SK-N-SH treated with all-trans-retinoic acid at 6 μM for 48 hours (cell line): ENCODE results near the gene MEF2C.

Experiments used
- ATAC-seq: fragments of 200-7000 bp; cut with Tn5 transposase; 3 replicates; pipeline ENCODE4 v1.9.1; 2020; ENCODE audit warnings: mild to moderate bottlenecking, moderate library complexity
- BACH2 ChIP-seq: fragments of 250-450 bp; sonication (Bioruptor Pico); IDR thresholded peaks from 2 replicates; pipeline ENCODE4 v1.9.0; 2021; ENCODE audit warnings: mild to moderate bottlenecking, borderline replicate concordance
- CREB5 ChIP-seq: fragments of 250-450 bp; sonication (Bioruptor Pico); IDR thresholded peaks from 2 replicates; pipeline ENCODE4 v1.5.1; 2020; ENCODE audit warnings: low read depth, mild to moderate bottlenecking, moderate library complexity
- CSDC2 ChIP-seq: fragments of 250-450 bp; sonication (Bioruptor Pico); IDR thresholded peaks from 2 replicates; pipeline ENCODE4 v1.5.0; 2020; ENCODE audit warnings: mild to moderate bottlenecking, moderate library complexity
- ESRRG ChIP-seq: fragments of 250-450 bp; sonication (Bioruptor Pico); IDR thresholded peaks from 2 replicates; pipeline ENCODE4 v1.6.1; 2021; ENCODE audit warnings: mild to moderate bottlenecking
- GLIS3 ChIP-seq: fragments of 250-450 bp; sonication (Bioruptor Pico); IDR thresholded peaks from 2 replicates; pipeline ENCODE4 v1.5.0; 2020; ENCODE audit warnings: mild to moderate bottlenecking, moderate library complexity
- ISL1 ChIP-seq: fragments of 250-450 bp; sonication (Bioruptor Pico); IDR thresholded peaks from 2 replicates; pipeline ENCODE4 v2.1.2; 2022; ENCODE audit warnings: mild to moderate bottlenecking, moderate library complexity
- OSR1 ChIP-seq: fragments of 250-450 bp; sonication (Bioruptor Pico); IDR thresholded peaks from 2 replicates; pipeline ENCODE4 v1.8.0; 2022; ENCODE audit warnings: moderate library complexity, mild to moderate bottlenecking, inconsistent platforms
- PATZ1 ChIP-seq: fragments of 250-450 bp; sonication (Bioruptor Pico); IDR thresholded peaks from 2 replicates; pipeline ENCODE4 v1.8.0; 2020; ENCODE audit warnings: mild to moderate bottlenecking, moderate library complexity, borderline replicate concordance
- PPARA ChIP-seq: fragments of 250-450 bp; sonication (Bioruptor Pico); IDR thresholded peaks from 2 replicates; pipeline ENCODE4 v1.5.0; 2020; ENCODE audit warnings: mild to moderate bottlenecking, borderline replicate concordance
- RARB ChIP-seq: fragments of 250-450 bp; sonication (Bioruptor Pico); IDR thresholded peaks from 2 replicates; pipeline ENCODE4 v1.8.0; 2021; ENCODE audit warnings: mild to moderate bottlenecking, moderate library complexity
- TOX ChIP-seq: fragments of 250-450 bp; sonication (Bioruptor Pico); IDR thresholded peaks from 2 replicates; pipeline ENCODE4 v1.8.0; 2021; ENCODE audit warnings: mild to moderate bottlenecking, moderate library complexity, borderline replicate concordance
- TSHZ2 ChIP-seq: fragments of 250-450 bp; sonication (Bioruptor Pico); IDR thresholded peaks from 2 replicates; pipeline ENCODE4 v1.5.0; 2020; ENCODE audit warnings: mild to moderate bottlenecking, moderate library complexity
- ZC3H10 ChIP-seq: fragments of 250-450 bp; sonication (Bioruptor Pico); IDR thresholded peaks from 2 replicates; pipeline ENCODE4 v1.5.1; 2021; ENCODE audit warnings: mild to moderate bottlenecking, moderate library complexity
- ZFP3 ChIP-seq: fragments of 250-450 bp; sonication (Bioruptor Pico); IDR thresholded peaks from 2 replicates; pipeline ENCODE4 v1.5.0; 2020; ENCODE audit warnings: mild to moderate bottlenecking, moderate library complexity
- ZFP30 ChIP-seq: fragments of 450-650 bp; formaldehyde crosslinking; IDR thresholded peaks from 2 replicates; pipeline ENCODE4 v1.5.0; 2022; ENCODE audit warnings: mild to moderate bottlenecking, moderate library complexity
- ZNF565 ChIP-seq: fragments of 450-650 bp; formaldehyde crosslinking; conservative IDR thresholded peaks from 2 replicates; pipeline ENCODE4 v1.5.0; 2020; ENCODE audit warnings: low read depth, mild to moderate bottlenecking, moderate library complexity
- ZNF70 ChIP-seq: fragments of 450-650 bp; formaldehyde crosslinking; IDR thresholded peaks from 2 replicates; pipeline ENCODE4 v1.5.0; 2020; ENCODE audit warnings: mild to moderate bottlenecking, moderate library complexity
- ZNF8 ChIP-seq: fragments of 450-650 bp; formaldehyde crosslinking; IDR thresholded peaks from 2 replicates; pipeline ENCODE4 v1.5.0; 2020; ENCODE audit warnings: mild to moderate bottlenecking, moderate library complexity
- TF ChIP-seq, protein P1 (sequence below): fragments of 250-450 bp; sonication (Bioruptor Pico); IDR thresholded peaks from 2 replicates; pipeline ENCODE4 v1.8.0; 2021; ENCODE audit warnings: low read depth, mild to moderate bottlenecking, moderate library complexity, borderline replicate concordance
- TF ChIP-seq, protein P2 (sequence below): fragments of 250-450 bp; sonication (Bioruptor Pico); IDR thresholded peaks from 2 replicates; pipeline ENCODE4 v1.5.1; 2021; ENCODE audit warnings: mild to moderate bottlenecking, moderate library complexity

Gene MEF2C

DNA sequence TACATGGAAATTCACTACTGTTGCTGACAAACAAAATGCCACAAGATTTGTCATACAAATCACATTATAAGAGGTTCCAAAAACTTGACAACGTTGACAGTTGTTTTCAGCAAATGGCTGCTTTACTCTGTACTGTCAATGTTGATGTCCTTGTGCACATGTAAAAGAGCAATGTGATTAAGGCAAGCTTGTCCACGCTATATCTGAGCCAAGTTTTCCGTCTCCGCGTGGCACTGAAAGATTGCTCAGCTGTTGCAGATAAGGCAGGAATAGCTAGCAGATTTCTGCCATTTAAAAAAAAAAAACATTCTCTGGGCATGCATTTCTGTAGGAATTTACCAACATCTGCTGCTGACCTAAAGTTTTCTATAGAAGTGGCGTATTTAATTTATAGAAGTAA lies 46.4 kb upstream of the MEF2C start (continued):
- TF ChIP-seq CREB5: no peak
- TF ChIP-seq ESRRG: no peak
- TF ChIP-seq ZFP3 (CRISPR knock-in tag): no peak
- no peak for TF ChIP-seq ZNF70 (CRISPR knock-in tag)
- no peak for TF ChIP-seq PPARA (CRISPR knock-in tag)

- ATAC-seq: no peak
- TF ChIP-seq RARB (no peak), TOX (CRISPR knock-in tag) (no peak), PATZ1 (CRISPR knock-in tag) (no peak), BACH2 (CRISPR knock-in tag) (no peak), TSHZ2 (CRISPR knock-in tag) (no peak), ESRRG (no peak), ISL1 (CRISPR knock-in tag) (no peak), CSDC2 (no peak), ZNF70 (CRISPR knock-in tag) (no peak), ZC3H10 (CRISPR knock-in tag) (no peak), ZFP3 (CRISPR knock-in tag) (no peak), OSR1 (no peak), ZNF565 (CRISPR knock-in tag) (no peak), CREB5 (no peak), ZNF8 (no peak)
- TF ChIP-seq, protein P1, sequence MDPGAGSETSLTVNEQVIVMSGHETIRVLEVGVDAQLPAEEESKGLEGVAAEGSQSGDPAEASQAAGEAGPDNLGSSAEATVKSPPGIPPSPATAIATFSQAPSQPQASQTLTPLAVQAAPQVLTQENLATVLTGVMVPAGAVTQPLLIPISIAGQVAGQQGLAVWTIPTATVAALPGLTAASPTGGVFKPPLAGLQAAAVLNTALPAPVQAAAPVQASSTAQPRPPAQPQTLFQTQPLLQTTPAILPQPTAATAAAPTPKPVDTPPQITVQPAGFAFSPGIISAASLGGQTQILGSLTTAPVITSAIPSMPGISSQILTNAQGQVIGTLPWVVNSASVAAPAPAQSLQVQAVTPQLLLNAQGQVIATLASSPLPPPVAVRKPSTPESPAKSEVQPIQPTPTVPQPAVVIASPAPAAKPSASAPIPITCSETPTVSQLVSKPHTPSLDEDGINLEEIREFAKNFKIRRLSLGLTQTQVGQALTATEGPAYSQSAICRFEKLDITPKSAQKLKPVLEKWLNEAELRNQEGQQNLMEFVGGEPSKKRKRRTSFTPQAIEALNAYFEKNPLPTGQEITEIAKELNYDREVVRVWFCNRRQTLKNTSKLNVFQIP: no peak
- TF ChIP-seq, protein P2, sequence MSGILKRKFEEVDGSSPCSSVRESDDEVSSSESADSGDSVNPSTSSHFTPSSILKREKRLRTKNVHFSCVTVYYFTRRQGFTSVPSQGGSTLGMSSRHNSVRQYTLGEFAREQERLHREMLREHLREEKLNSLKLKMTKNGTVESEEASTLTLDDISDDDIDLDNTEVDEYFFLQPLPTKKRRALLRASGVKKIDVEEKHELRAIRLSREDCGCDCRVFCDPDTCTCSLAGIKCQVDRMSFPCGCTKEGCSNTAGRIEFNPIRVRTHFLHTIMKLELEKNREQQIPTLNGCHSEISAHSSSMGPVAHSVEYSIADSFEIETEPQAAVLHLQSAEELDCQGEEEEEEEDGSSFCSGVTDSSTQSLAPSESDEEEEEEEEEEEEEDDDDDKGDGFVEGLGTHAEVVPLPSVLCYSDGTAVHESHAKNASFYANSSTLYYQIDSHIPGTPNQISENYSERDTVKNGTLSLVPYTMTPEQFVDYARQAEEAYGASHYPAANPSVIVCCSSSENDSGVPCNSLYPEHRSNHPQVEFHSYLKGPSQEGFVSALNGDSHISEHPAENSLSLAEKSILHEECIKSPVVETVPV (CRISPR knock-in tag): no peak
Observed at GRCh38 chr5:88926774-88927173, 43.8 kb upstream of the MEF2C start.

DNA sequence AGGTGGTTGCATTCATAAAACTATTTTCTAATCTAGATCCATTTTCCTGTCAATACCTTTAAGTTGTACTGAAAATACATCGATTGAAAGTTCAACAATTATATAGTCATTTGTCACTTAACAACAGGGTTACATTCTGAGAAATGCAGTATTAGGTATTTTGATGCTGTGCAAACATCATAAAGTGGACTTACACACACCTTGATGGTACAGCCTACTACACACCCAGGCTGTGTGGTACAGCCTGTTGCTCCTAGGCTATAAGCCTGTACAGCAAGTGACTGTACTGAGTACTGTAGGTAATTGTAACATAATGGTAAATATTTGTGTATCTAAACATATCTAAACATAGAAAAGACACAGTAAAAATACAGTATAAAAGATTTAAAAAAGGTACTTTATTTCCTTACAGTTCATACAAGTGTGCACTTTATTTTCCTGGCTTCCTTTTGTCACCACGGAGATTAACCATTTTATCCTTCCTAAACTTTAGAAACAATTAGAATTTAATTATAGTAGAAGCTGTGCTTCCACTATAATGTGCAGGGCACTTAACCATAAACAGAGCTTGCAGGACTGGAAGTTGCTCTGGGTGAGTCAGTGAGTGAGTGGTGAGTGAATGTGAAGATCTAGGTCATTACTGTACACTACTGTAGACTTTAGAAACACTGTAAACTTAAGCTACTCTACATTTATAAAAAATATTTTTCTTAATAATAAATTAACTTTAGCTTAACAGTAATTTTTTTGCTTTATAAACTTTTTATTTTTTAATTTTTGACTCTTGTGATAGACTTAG lies 42.9 kb upstream of the MEF2C start:
- peak; percentile 70 for ATAC-seq
- no peak for TF ChIP-seq ZNF8
- TF ChIP-seq ISL1 (CRISPR knock-in tag): no peak
- TF ChIP-seq ZFP30 (CRISPR knock-in tag): no peak
- no peak for TF ChIP-seq GLIS3 (CRISPR knock-in tag)
- no peak for TF ChIP-seq PATZ1 (CRISPR knock-in tag)
- TF ChIP-seq TSHZ2 (CRISPR knock-in tag): no peak
- TF ChIP-seq PPARA (CRISPR knock-in tag): no peak
- no peak for TF ChIP-seq ZNF70 (CRISPR knock-in tag)
- TF ChIP-seq RARB: no peak
